GM12878 (cell line): ENCODE measurements around the gene KRTAP9-2.
"Not testable (repeated sequence)": the region's sequence is repeated elsewhere in the genome, so short reads cannot be mapped to it uniquely, and the experiment has no call there.

ENCODE experiments used
- CBX5 ChIP-seq: sonication (generic); IDR thresholded peaks from 2 replicates; pipeline ENCODE4 v1.6.1; 2016; ENCODE audit warnings: low read depth, moderate library complexity, mild to moderate bottlenecking, inconsistent platforms
- CHD1 ChIP-seq: IDR thresholded peaks from 2 replicates; pipeline ENCODE4 v1.6.1; 2012; ENCODE audit warnings: low read depth, low read length, improper control_type of control experiment
- CREB1 ChIP-seq: IDR thresholded peaks from 2 replicates; pipeline ENCODE4 v1.6.1; 2012; ENCODE audit warnings: low read depth, mild to moderate bottlenecking, inconsistent platforms
- CTCF ChIP-seq, 3 experiments: IDR thresholded peaks in 2 of 3; conservative IDR thresholded peaks in 1 of 3; 2 replicates each; pipeline ENCODE4 v1.5.1; 2011; ENCODE audit warnings: low read depth in 3 of 3, low read length in 3 of 3, mild to moderate bottlenecking in 3 of 3, control low read depth in 2 of 3, moderate library complexity in 2 of 3, inconsistent platforms in 1 of 3, mixed read lengths in 1 of 3; ENCODE audit not compliant: control insufficient read depth in 2 of 3, insufficient read depth in 1 of 3; ENCODE audit errors: extremely low read depth in 1 of 3
- EP300 ChIP-seq, 2 experiments: fragments of 150-350 bp in 1 of 2; IDR thresholded peaks; 2 replicates each; pipeline ENCODE4 v1.6.1; 2011 to 2012; ENCODE audit warnings: low read depth in 2 of 2, low read length in 2 of 2, borderline replicate concordance in 1 of 2, improper control_type of control experiment in 1 of 2, inconsistent platforms in 1 of 2; ENCODE audit not compliant: control insufficient read depth in 1 of 2
- ETV6 ChIP-seq, 2 experiments: fragments of 450-650 bp in 1 of 2; IDR thresholded peaks in 1 of 2; conservative IDR thresholded peaks in 1 of 2; 2 replicates each; pipeline ENCODE4 v1.6.1; 2014; ENCODE audit warnings: antibody characterized with exemption in 1 of 2, borderline replicate concordance in 1 of 2, low read depth in 1 of 2, mild to moderate bottlenecking in 1 of 2, moderate library complexity in 1 of 2
- GABPA ChIP-seq: IDR thresholded peaks from 2 replicates; pipeline ENCODE4 v1.6.1; 2014; ENCODE audit warnings: antibody characterized with exemption, low read depth, mild to moderate bottlenecking, inconsistent platforms
- SIX5 ChIP-seq: IDR thresholded peaks from 2 replicates; pipeline ENCODE4 v1.6.1; 2011; ENCODE audit warnings: mild to moderate bottlenecking, low read depth, low read length, moderate library complexity; ENCODE audit not compliant: severe bottlenecking
- SKIL ChIP-seq: fragments of 450-650 bp; IDR thresholded peaks from 2 replicates; pipeline ENCODE4 v1.6.1; 2017; ENCODE audit warnings: mild to moderate bottlenecking, low read depth, inconsistent platforms; ENCODE audit not compliant: poor library complexity, severe bottlenecking
- STAT1 ChIP-seq: fragments of 450-650 bp; conservative IDR thresholded peaks from 2 replicates; pipeline ENCODE4 v1.6.1; 2014; ENCODE audit warnings: antibody characterized with exemption, mild to moderate bottlenecking
- TCF12 ChIP-seq: IDR thresholded peaks from 2 replicates; pipeline ENCODE4 v1.6.1; 2011; ENCODE audit warnings: low read depth, mild to moderate bottlenecking, low read length
- ZNF274 ChIP-seq: IDR thresholded peaks from one replicate; pipeline ENCODE4 v1.8.0; 2011; ENCODE audit not compliant: insufficient read length, insufficient read depth

GRCh38 chr17:41255381-41256290, 29.2 kb downstream of the KRTAP9-2 start, which contains the start of gene KRTAP9-9:
- not testable (repeated sequence) for TF ChIP-seq SIX5; EP300 (IDR thresholded peaks at IDR 0.05; ENCODE audit: borderline replicate concordance in 1 of 2, control insufficient read depth in 1 of 2, low read depth in 2 of 2, low read length in 2 of 2); CTCF (IDR thresholded peaks at IDR 0.05 in 2 of 3, conservative IDR thresholded peaks at IDR 0.05 in 1 of 3; ENCODE audit: control insufficient read depth in 2 of 3, extremely low read depth in 1 of 3, insufficient read depth in 1 of 3, low read depth in 3 of 3, low read length in 3 of 3); CHD1; STAT1; TCF12; SKIL; CBX5; CREB1; ETV6 (conservative IDR thresholded peaks at IDR 0.05 in 1 of 2, IDR thresholded peaks at IDR 0.05 in 1 of 2; ENCODE audit: borderline replicate concordance in 1 of 2, low read depth in 1 of 2); GABPA; ZNF274
